IMR-90 (cell line): ENCODE results near the gene CCSER1. TPM values are rescaled to one million over a fixed set of nuclear protein-coding genes. Genes with fewer than 3 reads are reported as not detected.

Experiments
- ATAC-seq: fragments of 200-7000 bp; cut with Tn5 transposase; 2 replicates; pipeline ENCODE4 v1.9.1; 2020; ENCODE audit warnings: low read depth, mild to moderate bottlenecking, moderate library complexity
- BruUV-seq: library from RNA; stranded (reverse); fragments of 400-500 nt; replicated peaks from 2 replicates; lab custom pipeline; 2021; lab: Mats Ljungman, UMichigan
- CTCF ChIA-PET: fragments of 300-600 bp; formaldehyde crosslinking; extraction: SDS; loops from one replicate; lab custom pipeline; 2021; ENCODE audit warnings: antibody characterized with exemption; lab: Yijun Ruan, JAX
- POLR2A ChIA-PET: fragments of 300-600 bp; sonication (Branson Sonifier 250); formaldehyde crosslinking; loops from one replicate; lab custom pipeline; 2022; ENCODE audit warnings: antibody characterized with exemption; ENCODE audit not compliant: unreplicated experiment; lab: Charles Lee
- DNase-seq: peaks from one replicate; pipeline ENCODE4 v3.0.0; 2013
- H2AFZ ChIP-seq: replicated peaks from 2 replicates; pipeline ENCODE3; 2013; ENCODE audit warnings: low read length, mild to moderate bottlenecking; ENCODE audit not compliant: poor library complexity
- H2AK5ac ChIP-seq: 2 replicates; pipeline ENCODE4 v1.6.1; 2013; ENCODE audit warnings: low read depth, low read length, inconsistent platforms
- H2AK9ac ChIP-seq: replicated peaks from 2 replicates; pipeline ENCODE3; 2013; ENCODE audit warnings: mild to moderate bottlenecking, low read depth, low read length, moderate library complexity; ENCODE audit not compliant: poor library complexity
- H2BK120ac ChIP-seq: 2 replicates; pipeline ENCODE4 v1.6.1; 2013; ENCODE audit warnings: low read depth, low read length, inconsistent platforms
- H2BK15ac ChIP-seq: 3 replicates; pipeline ENCODE4 v1.6.1; 2013; ENCODE audit warnings: low read depth, low read length, inconsistent platforms
- H2BK20ac ChIP-seq: 2 replicates; pipeline ENCODE4 v1.6.1; 2013; ENCODE audit warnings: low read depth, mild to moderate bottlenecking, inconsistent platforms, low read length, moderate library complexity
- H2BK5ac ChIP-seq: 2 replicates; pipeline ENCODE4 v1.6.1; 2013; ENCODE audit warnings: mild to moderate bottlenecking, low read depth, low read length, inconsistent platforms; ENCODE audit not compliant: poor library complexity, severe bottlenecking
- H3K14ac ChIP-seq: replicated peaks from 2 replicates; pipeline ENCODE4 v1.6.1; 2013; ENCODE audit warnings: low read depth, low read length, inconsistent platforms
- H3K18ac ChIP-seq: 2 replicates; pipeline ENCODE4 v1.6.1; 2013; ENCODE audit warnings: low read depth, low read length, control low read depth
- H3K23ac ChIP-seq: 2 replicates; pipeline ENCODE4 v1.6.1; 2013; ENCODE audit warnings: low read depth, low read length, inconsistent platforms
- H3K27ac ChIP-seq: 2 replicates; pipeline ENCODE4 v1.5.1; 2013; ENCODE audit warnings: mild to moderate bottlenecking, control low read depth, low read length; ENCODE audit not compliant: insufficient read depth
- H3K27me3 ChIP-seq: 2 replicates; pipeline ENCODE4 v1.6.1; 2013; ENCODE audit warnings: low read length; ENCODE audit not compliant: control insufficient read depth, insufficient read depth
- H3K36me3 ChIP-seq: 2 replicates; pipeline ENCODE4 v1.6.1; 2013; ENCODE audit warnings: low read length, mixed read lengths; ENCODE audit not compliant: control insufficient read depth, insufficient read depth
- H3K4ac ChIP-seq: 2 replicates; pipeline ENCODE4 v1.6.1; 2013; ENCODE audit warnings: low read depth, low read length, inconsistent platforms
- H3K4me1 ChIP-seq: 2 replicates; pipeline ENCODE4 v1.6.1; 2013; ENCODE audit warnings: low read length, mixed read lengths; ENCODE audit not compliant: control insufficient read depth, insufficient read depth
- H3K4me2 ChIP-seq: 2 replicates; pipeline ENCODE4 v1.6.1; 2013; ENCODE audit warnings: low read depth, mild to moderate bottlenecking, control low read depth, low read length, moderate library complexity
- H3K4me3 ChIP-seq: 2 replicates; pipeline ENCODE4 v1.5.1; 2013; ENCODE audit warnings: low read depth, mild to moderate bottlenecking, control low read depth, low read length, moderate library complexity; ENCODE audit not compliant: insufficient read depth
- H3K56ac ChIP-seq: 2 replicates; pipeline ENCODE4 v1.6.1; 2013; ENCODE audit warnings: low read length, inconsistent platforms; ENCODE audit not compliant: insufficient read depth; ENCODE audit errors: extremely low read depth
- H3K79me1 ChIP-seq, 2 experiments: 2 replicates each; pipeline ENCODE4 v1.6.1; 2013; ENCODE audit warnings: low read length in 2 of 2, inconsistent platforms in 1 of 2, low read depth in 1 of 2
- H3K9ac ChIP-seq: 2 replicates; pipeline ENCODE4 v1.6.1; 2013; ENCODE audit warnings: low read depth, low read length, control low read depth
- H3K9me1 ChIP-seq: 2 replicates; pipeline ENCODE4 v1.6.1; 2013; ENCODE audit warnings: low read length, inconsistent platforms; ENCODE audit not compliant: insufficient read depth
- H3K9me3 ChIP-seq: 2 replicates; pipeline ENCODE4 v1.6.1; 2013; ENCODE audit warnings: low read length; ENCODE audit not compliant: control insufficient read depth, insufficient read depth
- H4K20me1 ChIP-seq: 2 replicates; pipeline ENCODE4 v1.6.1; 2013; ENCODE audit warnings: low read length, inconsistent platforms; ENCODE audit not compliant: insufficient read depth
- H4K5ac ChIP-seq: 2 replicates; pipeline ENCODE4 v1.6.1; 2013; ENCODE audit warnings: mild to moderate bottlenecking, low read depth, low read length, control low read depth
- H4K8ac ChIP-seq, 2 experiments: 2 replicates each; pipeline ENCODE4 v1.6.1; 2013; ENCODE audit warnings: low read depth in 2 of 2, low read length in 2 of 2, control low read depth in 1 of 2, inconsistent platforms in 1 of 2
- H4K91ac ChIP-seq: 2 replicates; pipeline ENCODE4 v1.6.1; 2013; ENCODE audit warnings: low read depth, low read length, inconsistent platforms; ENCODE audit not compliant: insufficient read depth
- BHLHE40 ChIP-seq: fragments of 150-350 bp; IDR thresholded peaks from 2 replicates; pipeline ENCODE4 v1.6.1; 2016; ENCODE audit warnings: mild to moderate bottlenecking, low read depth, low read length
- CEBPB ChIP-seq: IDR thresholded peaks from 2 replicates; pipeline ENCODE4 v1.6.1; 2012; ENCODE audit warnings: low read depth, low read length, improper control_type of control experiment
- CHD1 ChIP-seq: IDR thresholded peaks from 2 replicates; pipeline ENCODE4 v1.6.1; 2012; ENCODE audit warnings: low read depth, low read length, improper control_type of control experiment
- FOS ChIP-seq: fragments of 150-350 bp; IDR thresholded peaks from 2 replicates; pipeline ENCODE4 v1.6.1; 2016; ENCODE audit warnings: low read depth, low read length
- MAFK ChIP-seq: IDR thresholded peaks from 2 replicates; pipeline ENCODE4 v1.6.1; 2012; ENCODE audit warnings: low read depth, low read length, improper control_type of control experiment
- MAZ ChIP-seq: IDR thresholded peaks from 2 replicates; pipeline ENCODE4 v1.6.1; 2012; ENCODE audit warnings: low read depth, mild to moderate bottlenecking, low read length, improper control_type of control experiment, moderate library complexity, borderline replicate concordance
- MXI1 ChIP-seq: IDR thresholded peaks from 2 replicates; pipeline ENCODE4 v1.6.1; 2012; ENCODE audit warnings: low read depth, mild to moderate bottlenecking, low read length, moderate library complexity, borderline replicate concordance
- NFE2L2 ChIP-seq: fragments of 150-350 bp; IDR thresholded peaks from 2 replicates; pipeline ENCODE4 v1.6.1; 2016; ENCODE audit warnings: low read depth, mild to moderate bottlenecking, low read length
- POLR2A ChIP-seq: IDR thresholded peaks from 2 replicates; pipeline ENCODE4 v1.6.1; 2012; ENCODE audit warnings: mild to moderate bottlenecking, low read depth, low read length
- RAD21 ChIP-seq: IDR thresholded peaks from 2 replicates; pipeline ENCODE4 v1.6.1; 2012; ENCODE audit warnings: low read length, improper control_type of control experiment
- RCOR1 ChIP-seq: IDR thresholded peaks from 2 replicates; pipeline ENCODE4 v1.6.1; 2012; ENCODE audit warnings: mild to moderate bottlenecking, low read length, improper control_type of control experiment; ENCODE audit not compliant: insufficient replicate concordance
- RFX5 ChIP-seq: IDR thresholded peaks from 2 replicates; pipeline ENCODE4 v1.8.0; 2012; ENCODE audit warnings: low read depth, mild to moderate bottlenecking, low read length, moderate library complexity
- SMC3 ChIP-seq: fragments of 150-350 bp; IDR thresholded peaks from 2 replicates; pipeline ENCODE4 v1.6.1; 2016; ENCODE audit warnings: low read depth, mild to moderate bottlenecking, antibody characterized with exemption, low read length, moderate library complexity
- WGBS, 2 experiments: methylation state at CpG; one replicate each; pipeline versions ENCODE4 v1.1.5 to v1.1.7; 2013; ENCODE audit warnings: missing lambda C conversion rate in 2 of 2; ENCODE audit not compliant: insufficient read length in 1 of 2; ENCODE audit errors: extremely low coverage in 2 of 2; 5-methylcytosine and 5-hydroxymethylcytosine counted together
- dilution Hi-C: fragments of 300-500 bp; cut with HindIII; formaldehyde crosslinking; loops from one replicate; pipeline ENCODE4 v1.14.3; 2018; ENCODE audit warnings: low sequenced_read_pairs; ENCODE audit not compliant: unreplicated experiment
- in situ Hi-C: fragments of 300-500 bp; cut with MboI; formaldehyde crosslinking; loops from 3 replicates; pipeline ENCODE4 v1.14.3; 2019; ENCODE audit warnings: low sequenced_read_pairs, inconsistent platforms, mixed read lengths
- intact Hi-C: fragments of 100-400 bp; cut with micrococcal nuclease; formaldehyde crosslinking; loops from 2 replicates; pipeline ENCODE4 v1.10.0; 2022
- polyA plus RNA-seq, 3 experiments: library from polyadenylated mRNA; depleted of rRNA; stranded (reverse); fragments of >200 nt; gene quantifications; 2 replicates each; pipeline ENCODE4 v1.2.3, GENCODE V29; 2012; ENCODE audit warnings: low replicate concordance in 1 of 3
- total RNA-seq: library from RNA; depleted of rRNA; stranded (reverse); fragments of >200 nt; gene quantifications from 2 replicates; pipeline ENCODE4 v1.2.3, GENCODE V29; 2012
- TF ChIP-seq, protein P1 (sequence below): fragments of 150-350 bp; IDR thresholded peaks from 2 replicates; pipeline ENCODE4 v1.6.1; 2017; ENCODE audit warnings: mild to moderate bottlenecking, antibody characterized with exemption, low read length, low read depth
- TF ChIP-seq, protein P2 (sequence below): fragments of 150-350 bp; IDR thresholded peaks from 2 replicates; pipeline ENCODE4 v1.6.1; 2016; ENCODE audit warnings: low read depth, mild to moderate bottlenecking, low read length, moderate library complexity, borderline replicate concordance
- TF ChIP-seq, protein P3 (sequence below): conservative IDR thresholded peaks from 2 replicates; pipeline ENCODE4 v1.5.1; 2012; ENCODE audit warnings: mild to moderate bottlenecking, low read depth, low read length, improper control_type of control experiment

CCSER1 gene
- total and polyA plus RNA-seq, 2 of the 4 experiments (the other 2 are of a cell fraction), result not detected

DNA sequence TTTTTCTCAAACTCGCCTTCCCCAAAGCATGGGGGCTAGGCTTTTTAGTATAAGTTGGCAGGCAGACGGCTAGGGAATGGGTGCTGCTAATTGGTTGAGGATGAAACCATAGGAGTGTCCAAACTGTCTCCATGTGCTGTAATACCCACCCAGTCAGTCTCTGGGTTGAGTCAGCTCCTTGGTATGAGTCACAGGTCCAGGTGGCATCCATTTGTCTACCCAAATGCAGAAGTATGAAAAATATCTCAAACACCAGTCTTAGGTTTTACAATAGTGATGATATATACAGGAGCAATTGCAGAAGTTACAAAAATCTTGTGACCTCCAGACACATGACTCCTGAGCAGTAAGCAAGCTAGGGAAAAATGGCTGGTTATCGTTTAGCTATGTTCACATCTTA is 27.4 kb upstream of the CCSER1 start:
- Histone ChIP-seq H2AK5ac (no peak overlapping the region), H4K91ac (no peak overlapping the region), H2BK120ac (no peak overlapping the region), H3K18ac (no peak overlapping the region), H3K9me1 (no peaks in the 10 kb centered on the region), H3K9me3 (no peaks in the 10 kb centered on the region), H3K9ac (no peak overlapping the region), H3K36me3 (no peaks in the 10 kb centered on the region), H2BK20ac (no peak overlapping the region), H3K4me2 (no peak overlapping the region), H3K4me1 (no peaks in the 10 kb centered on the region), H3K79me1 (no peaks in the 10 kb centered on the region), H4K8ac (no peak overlapping the region), H4K5ac (no peak overlapping the region), H3K27ac (no peak overlapping the region), H2BK15ac (no peak overlapping the region), H3K14ac (no peak overlapping the region), H3K4me3 (no peak overlapping the region), H2AFZ (no peak overlapping the region), H3K27me3 (no peaks in the 10 kb centered on the region), H3K4ac (no peak overlapping the region), H4K20me1 (no peaks in the 10 kb centered on the region), H2AK9ac (no peak overlapping the region), H2BK5ac (no peak overlapping the region), H3K56ac (no peak overlapping the region), H3K23ac (no peak overlapping the region)
- dilution Hi-C loops (no loop called here), intact Hi-C loops (no loop called here), in situ Hi-C loops (no loop called here)
- ATAC-seq, result no peak
- TF ChIP-seq CEBPB (no peak), RCOR1 (no peak), BHLHE40 (no peak), CHD1 (no peak), POLR2A (no peak), FOS (no peak), MAFK (no peak), RFX5 (no peak), RAD21 (no peak), NFE2L2 (no peak), MAZ (no peak), MXI1 (no peak), SMC3 (no peak)
- TF ChIP-seq, protein P1, sequence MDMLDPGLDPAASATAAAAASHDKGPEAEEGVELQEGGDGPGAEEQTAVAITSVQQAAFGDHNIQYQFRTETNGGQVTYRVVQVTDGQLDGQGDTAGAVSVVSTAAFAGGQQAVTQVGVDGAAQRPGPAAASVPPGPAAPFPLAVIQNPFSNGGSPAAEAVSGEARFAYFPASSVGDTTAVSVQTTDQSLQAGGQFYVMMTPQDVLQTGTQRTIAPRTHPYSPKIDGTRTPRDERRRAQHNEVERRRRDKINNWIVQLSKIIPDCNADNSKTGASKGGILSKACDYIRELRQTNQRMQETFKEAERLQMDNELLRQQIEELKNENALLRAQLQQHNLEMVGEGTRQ, result no peak
- TF ChIP-seq, protein P2, sequence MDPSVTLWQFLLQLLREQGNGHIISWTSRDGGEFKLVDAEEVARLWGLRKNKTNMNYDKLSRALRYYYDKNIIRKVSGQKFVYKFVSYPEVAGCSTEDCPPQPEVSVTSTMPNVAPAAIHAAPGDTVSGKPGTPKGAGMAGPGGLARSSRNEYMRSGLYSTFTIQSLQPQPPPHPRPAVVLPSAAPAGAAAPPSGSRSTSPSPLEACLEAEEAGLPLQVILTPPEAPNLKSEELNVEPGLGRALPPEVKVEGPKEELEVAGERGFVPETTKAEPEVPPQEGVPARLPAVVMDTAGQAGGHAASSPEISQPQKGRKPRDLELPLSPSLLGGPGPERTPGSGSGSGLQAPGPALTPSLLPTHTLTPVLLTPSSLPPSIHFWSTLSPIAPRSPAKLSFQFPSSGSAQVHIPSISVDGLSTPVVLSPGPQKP, result no peak
- TF ChIP-seq, protein P3, sequence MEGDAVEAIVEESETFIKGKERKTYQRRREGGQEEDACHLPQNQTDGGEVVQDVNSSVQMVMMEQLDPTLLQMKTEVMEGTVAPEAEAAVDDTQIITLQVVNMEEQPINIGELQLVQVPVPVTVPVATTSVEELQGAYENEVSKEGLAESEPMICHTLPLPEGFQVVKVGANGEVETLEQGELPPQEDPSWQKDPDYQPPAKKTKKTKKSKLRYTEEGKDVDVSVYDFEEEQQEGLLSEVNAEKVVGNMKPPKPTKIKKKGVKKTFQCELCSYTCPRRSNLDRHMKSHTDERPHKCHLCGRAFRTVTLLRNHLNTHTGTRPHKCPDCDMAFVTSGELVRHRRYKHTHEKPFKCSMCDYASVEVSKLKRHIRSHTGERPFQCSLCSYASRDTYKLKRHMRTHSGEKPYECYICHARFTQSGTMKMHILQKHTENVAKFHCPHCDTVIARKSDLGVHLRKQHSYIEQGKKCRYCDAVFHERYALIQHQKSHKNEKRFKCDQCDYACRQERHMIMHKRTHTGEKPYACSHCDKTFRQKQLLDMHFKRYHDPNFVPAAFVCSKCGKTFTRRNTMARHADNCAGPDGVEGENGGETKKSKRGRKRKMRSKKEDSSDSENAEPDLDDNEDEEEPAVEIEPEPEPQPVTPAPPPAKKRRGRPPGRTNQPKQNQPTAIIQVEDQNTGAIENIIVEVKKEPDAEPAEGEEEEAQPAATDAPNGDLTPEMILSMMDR, result no peak
- ChIA-PET POLR2A (no interaction called here), CTCF (interaction anchor here (0.6 kb wide), 1 partner anchor 261 kb away, joined by 3 read pairs; no protein-coding TSS in a partner anchor)
- no TSS peak for BruUV-seq
- no peak for DNase-seq
- no CpG with 5 or more reads among the region's 3 CpGs for WGBS, 2 experiments
